Endothelial cell of umbilical vein (primary cell): ENCODE data around the gene TESMIN. TPM values are rescaled to one million over a fixed set of nuclear protein-coding genes. Genes with fewer than 3 reads are reported as not detected.

Experiments
- BruUV-seq: library from RNA; stranded (reverse); fragments of 400-500 nt; replicated peaks from 2 replicates; lab custom pipeline; 2021; lab: Mats Ljungman, UMichigan
- CTCF ChIA-PET: fragments of 300-600, 350-600 bp; sonication (Branson Sonifier 250); formaldehyde crosslinking; loops from one replicate; lab custom pipeline; 2021; ENCODE audit warnings: antibody characterized with exemption, inconsistent platforms; lab: Charles Lee
- POLR2A ChIA-PET: fragments of 300-600, 350-600 bp; sonication (Branson Sonifier 250); formaldehyde crosslinking; loops from one replicate; lab custom pipeline; 2021; ENCODE audit warnings: antibody characterized with exemption, inconsistent platforms; lab: Charles Lee
- DNase-seq: peaks from one replicate; pipeline ENCODE4 v3.0.0-alpha.2; 2011; ENCODE audit warnings: low read depth, low spot score
- FAIRE-seq: peaks from 2 replicates; lab custom pipeline; 2011; peaks lifted over from hg19 to GRCh38; lab: Jason Lieb, UNC
- H2AFZ ChIP-seq: 2 replicates; pipeline ENCODE4 v1.6.0; 2012; ENCODE audit warnings: low read depth, low read length, control low read depth, inconsistent platforms
- H3K27ac ChIP-seq: 2 replicates; pipeline ENCODE4 v1.5.1; 2011; ENCODE audit warnings: low read depth, mild to moderate bottlenecking, control low read depth, low read length, moderate library complexity; ENCODE audit not compliant: insufficient read depth
- H3K27me3 ChIP-seq, 2 experiments: 2 replicates each; pipeline versions ENCODE4 v1.6.0 to v1.6.1; 2011; ENCODE audit warnings: low read length in 2 of 2, mixed read lengths in 1 of 2; ENCODE audit not compliant: control insufficient read depth in 2 of 2, insufficient read depth in 2 of 2
- H3K36me3 ChIP-seq, 2 experiments: 2 replicates in 1 of 2; 3 replicates in 1 of 2; pipeline ENCODE4 v1.5.1; 2011; ENCODE audit warnings: low read length in 2 of 2, mild to moderate bottlenecking in 1 of 2, moderate library complexity in 1 of 2; ENCODE audit not compliant: control insufficient read depth in 2 of 2, insufficient read depth in 2 of 2; ENCODE audit errors: extremely low read depth in 1 of 2
- H3K4me1 ChIP-seq: 3 replicates; pipeline ENCODE4 v1.5.1; 2011; ENCODE audit warnings: mild to moderate bottlenecking, low read length; ENCODE audit not compliant: control insufficient read depth, insufficient read depth; ENCODE audit errors: extremely low read depth
- H3K4me2 ChIP-seq: 2 replicates; pipeline ENCODE4 v1.6.1; 2011; ENCODE audit warnings: low read length, control low read depth, mixed read lengths; ENCODE audit not compliant: insufficient read depth
- H3K4me3 ChIP-seq, 3 experiments: fragments of 200-600 bp in 1 of 3; sonication (generic), shearing (Covaris generic) in 1 of 3; replicated peaks in 1 of 3; 2 replicates each; pipeline ENCODE4 v1.5.1; 2011 to 2016; ENCODE audit warnings: control low read depth in 3 of 3, low read length in 3 of 3, mild to moderate bottlenecking in 2 of 3, inconsistent platforms in 1 of 3, low read depth in 1 of 3, moderate library complexity in 1 of 3; ENCODE audit not compliant: insufficient read depth in 1 of 3
- H3K79me2 ChIP-seq: 2 replicates; pipeline ENCODE4 v1.6.0; 2012; ENCODE audit warnings: low read length, inconsistent platforms; ENCODE audit not compliant: control insufficient read depth, insufficient read depth
- H3K9ac ChIP-seq: replicated peaks from 2 replicates; pipeline ENCODE3; 2011; ENCODE audit warnings: low read length, control low read depth; ENCODE audit not compliant: insufficient read depth; ENCODE audit errors: extremely low read depth
- H3K9me1 ChIP-seq: replicated peaks from 3 replicates; pipeline ENCODE4 v1.6.0; 2011; ENCODE audit warnings: mild to moderate bottlenecking, low read length; ENCODE audit not compliant: control insufficient read depth, insufficient read depth; ENCODE audit errors: extremely low read depth
- H3K9me3 ChIP-seq: replicated peaks from 2 replicates; pipeline ENCODE4 v1.5.1; 2012; ENCODE audit warnings: low read length, inconsistent platforms; ENCODE audit not compliant: control insufficient read depth, insufficient read depth
- H4K20me1 ChIP-seq: replicated peaks from 2 replicates; pipeline ENCODE3; 2011; ENCODE audit warnings: mild to moderate bottlenecking, low read length; ENCODE audit not compliant: control insufficient read depth, insufficient read depth; ENCODE audit errors: extremely low read depth
- EZH2 ChIP-seq: IDR thresholded peaks from 2 replicates; pipeline ENCODE4 v1.6.1; 2012; ENCODE audit warnings: borderline replicate concordance, low read depth, mild to moderate bottlenecking, moderate library complexity, low read length, inconsistent platforms; ENCODE audit not compliant: severe bottlenecking
- JUN ChIP-seq: IDR thresholded peaks from 2 replicates; pipeline ENCODE4 v1.6.1; 2011; ENCODE audit warnings: borderline replicate concordance, low read depth; ENCODE audit not compliant: insufficient read length, insufficient read depth
- MYC ChIP-seq: IDR thresholded peaks from one replicate; pipeline ENCODE4 v1.6.1; 2011; ENCODE audit warnings: mild to moderate bottlenecking, low read depth, low read length
- POLR2AphosphoS5 ChIP-seq: IDR thresholded peaks from 2 replicates; pipeline ENCODE4 v1.6.1; 2012; ENCODE audit warnings: low read depth, mild to moderate bottlenecking, control low read depth, low read length, moderate library complexity; ENCODE audit not compliant: insufficient read depth
- dilution Hi-C: fragments of 300-500 bp; cut with MboI; formaldehyde crosslinking; loops from one replicate; pipeline ENCODE4 v1.15.0; 2019; ENCODE audit warnings: low sequenced_read_pairs; ENCODE audit not compliant: extremely low pct_ligation_motif_present
- intact Hi-C: fragments of 100-400 bp; cut with micrococcal nuclease; formaldehyde crosslinking; loops from one replicate; pipeline ENCODE4 v1.10.0; 2022
- polyA plus RNA-seq, 4 experiments: library from polyadenylated mRNA; depleted of rRNA in 3 of 4; stranded (reverse) in 3 of 4; unstranded in 1 of 4; fragments of >200 nt; gene quantifications; 2 replicates each; pipeline versions ENCODE4 v1.2.1 to v1.2.3, GENCODE V29; 2011 to 2012; ENCODE audit warnings: missing spikeins in 1 of 4
- total RNA-seq: library from RNA; stranded (reverse); gene quantifications from 2 replicates; pipeline ENCODE4 v1.2.3, GENCODE V29; 2021
- TF ChIP-seq, protein P1 (sequence below): IDR thresholded peaks from 2 replicates; pipeline ENCODE4 v1.6.1; 2011; ENCODE audit not compliant: insufficient read depth, insufficient read length

Gene TESMIN
- total and polyA plus RNA-seq, 2 donors (not counting 3 experiments of a cell fraction or from before 2014, with no cell fraction given): 1.7 to 6.1 TPM

DNA sequence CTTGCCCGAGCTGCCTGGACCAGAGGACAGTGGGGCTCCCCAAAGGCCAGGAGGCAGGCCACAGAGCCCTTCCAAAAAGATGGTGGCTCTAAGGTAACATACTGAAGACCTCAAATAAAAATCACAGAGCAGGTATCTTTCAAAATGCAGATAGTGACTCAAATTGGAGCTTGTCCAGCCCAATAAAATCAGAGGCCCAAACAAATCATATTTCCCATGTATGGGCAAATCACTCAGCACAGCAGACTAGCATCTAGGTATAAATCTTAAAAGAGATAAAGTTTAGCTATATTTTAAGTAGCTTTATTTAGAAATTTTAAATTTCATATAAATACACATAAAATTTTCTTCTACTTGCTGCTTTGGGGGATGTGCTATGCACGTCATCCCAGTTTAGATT is 3.3 kb downstream of the TESMIN start:
- H3K4me2 ChIP-seq: no peak overlapping the region
- H3K36me3 ChIP-seq: no peaks in the 10 kb centered on the region
- H3K27me3 ChIP-seq: no peaks in the 10 kb centered on the region
- H3K79me2 ChIP-seq: no peaks in the 10 kb centered on the region
- CTCF ChIA-PET: interaction anchor here (0.8 kb wide), 1 partner anchor 50 kb away, joined by 3 read pairs; no protein-coding TSS in a partner anchor
- H3K9ac ChIP-seq: no peak overlapping the region
- dilution Hi-C loops (no loop called here), intact Hi-C loops (loop anchor here (2.0 kb wide), 1 partner anchor 91 kb away; no protein-coding TSS in a partner anchor)
- no peaks in the 10 kb centered on the region for H4K20me1 ChIP-seq
- no peak for TF ChIP-seq EZH2
- TF ChIP-seq MYC: no peak
- TF ChIP-seq POLR2AphosphoS5: no peak
- TF ChIP-seq, protein P1, sequence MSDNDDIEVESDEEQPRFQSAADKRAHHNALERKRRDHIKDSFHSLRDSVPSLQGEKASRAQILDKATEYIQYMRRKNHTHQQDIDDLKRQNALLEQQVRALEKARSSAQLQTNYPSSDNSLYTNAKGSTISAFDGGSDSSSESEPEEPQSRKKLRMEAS: no peak
- no peak overlapping the region for H3K4me3 ChIP-seq
- DNase-seq (no peak), FAIRE-seq (no peak)
- no peaks in the 10 kb centered on the region for H3K9me1 ChIP-seq
- BruUV-seq: no TSS peak
- H3K4me1 ChIP-seq: peaks cover 21% of the 10 kb centered on the region
- H3K9me3 ChIP-seq: no peaks in the 10 kb centered on the region
- POLR2A ChIA-PET: interaction anchor here (0.6 kb wide), 1 partner anchor 71 kb away, joined by 6 read pairs; no protein-coding TSS in a partner anchor
- H3K27ac ChIP-seq: no peak overlapping the region
- no peak overlapping the region for H2AFZ ChIP-seq

DNA sequence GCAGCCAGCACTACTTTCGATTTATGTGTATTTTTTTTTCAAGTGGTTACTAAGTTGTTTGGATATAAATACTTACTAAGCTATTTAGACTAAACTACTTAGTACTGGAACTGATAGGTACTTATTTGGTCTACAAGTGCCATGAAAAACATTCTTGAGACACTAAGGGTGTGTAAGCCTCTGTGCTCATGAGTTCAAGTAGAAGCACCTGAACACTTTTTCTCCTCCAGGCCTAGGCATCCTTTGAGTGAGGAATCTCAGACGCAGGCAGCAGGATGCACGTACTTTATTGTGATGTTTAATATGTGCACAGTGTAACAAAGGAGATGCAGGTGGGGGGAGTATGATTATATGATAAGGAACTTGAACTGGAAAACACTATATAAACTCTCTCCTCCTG is 7.8 kb downstream of the TESMIN start:
- Histone ChIP-seq H3K4me3 (no peak overlapping the region), H3K79me2 (no peaks in the 10 kb centered on the region), H2AFZ (no peak overlapping the region), H4K20me1 (no peaks in the 10 kb centered on the region), H3K9ac (no peak overlapping the region), H3K27me3 (no peaks in the 10 kb centered on the region), H3K27ac (no peak overlapping the region), H3K4me1 (peaks cover 2% of the 10 kb centered on the region), H3K9me3 (no peaks in the 10 kb centered on the region), H3K4me2 (no peak overlapping the region), H3K9me1 (no peaks in the 10 kb centered on the region), H3K36me3 (no peaks in the 10 kb centered on the region)
- BruUV-seq: no TSS peak
- intact Hi-C loops: no loop called here
- POLR2A ChIA-PET: no interaction called here
- dilution Hi-C loops: no loop called here
- no peak for TF ChIP-seq JUN
- TF ChIP-seq, protein P1: no peak
- FAIRE-seq (no peak), DNase-seq (no peak)
- CTCF ChIA-PET: interaction anchor here (1.2 kb wide), 1 partner anchor 111 kb away, joined by 3 read pairs; no protein-coding TSS in a partner anchor
